ENCODE data around the gene ZSCAN12. TPM values are rescaled to one million over a fixed set of nuclear protein-coding genes. Genes with fewer than 3 reads are reported as not detected.

ZSCAN12 gene
- total and polyA plus RNA-seq, 2 experiments from 2014 or later: 2.0 to 7.3 TPM

- no peak for TF ChIP-seq CTCF (conservative IDR thresholded peaks at IDR 0.05; ENCODE audit: low read depth in 2 of 2)
- TF ChIP-seq REST (IDR thresholded peaks at IDR 0.05; ENCODE audit: unreplicated experiment): no peak
- TF ChIP-seq POLR2AphosphoS5 (IDR thresholded peaks at IDR 0.05; ENCODE audit: low read depth): no peak
- TF ChIP-seq ZNF331 (CRISPR knock-in tag; IDR thresholded peaks at IDR 0.05; ENCODE audit: low read depth): no peak
- TF ChIP-seq CREB1 (CRISPR knock-in tag; IDR thresholded peaks at IDR 0.05; ENCODE audit: low read depth): no peak
- no peak for TF ChIP-seq JUNB (IDR thresholded peaks at IDR 0.05; ENCODE audit: unreplicated experiment)
- no peak for TF ChIP-seq ETS1 (IDR thresholded peaks at IDR 0.05)
- TF ChIP-seq EZH2phosphoT487 (IDR thresholded peaks at IDR 0.05; ENCODE audit: unreplicated experiment): no peak
Measured at GRCh38 chr6:28340310-28341095, 59.0 kb downstream of the ZSCAN12 start (continued).

- Histone ChIP-seq H3K4me3 (peak overlapping the region; percentile 73), H4K20me1 (replicated peaks; ENCODE audit: insufficient read depth) (no peaks in the 10 kb centered on the region), H3K27ac (ENCODE audit: low read depth) (no peak overlapping the region), H3F3A (replicated peaks; ENCODE audit: low read depth) (peaks cover 3% of the 10 kb centered on the region; the same call in 1 of the 2 replicates), H3K27me3 (ENCODE audit: insufficient read depth) (no peaks in the 10 kb centered on the region), H2AFZ (no peak overlapping the region), H3K9me2 (ENCODE audit: insufficient read depth) (no peaks in the 10 kb centered on the region), H3K4me1 (ENCODE audit: insufficient read depth) (peaks cover 9% of the 10 kb centered on the region), H3K79me2 (replicated peaks; ENCODE audit: insufficient read depth) (0 out of 2 replicates have a peak, but pooled peaks cover 4% of the 10 kb centered on the region), H3K36me3 (ENCODE audit: insufficient read depth) (no peaks in the 10 kb centered on the region), H3K4me2 (peak overlapping the region; percentile 83)
- Mint-ChIP-seq H3K4me1 (peaks cover 9% of the 10 kb centered on the region), H3K4me3 (no peak overlapping the region), H3K27me3 (ENCODE audit: insufficient read depth, low read depth, poor library complexity) (no peaks in the 10 kb centered on the region), H3K27ac (no peak overlapping the region), H3K9me3 (no peaks in the 10 kb centered on the region), H3K36me3 (ENCODE audit: low read depth) (no peaks in the 10 kb centered on the region; the same call in 2 of the 3 replicates)
- no peak for ATAC-seq
- no peak for DNase-seq (ENCODE audit: low spot score)
- no peak for TF ChIP-seq ETS1 (IDR thresholded peaks at IDR 0.05)
- no peak for TF ChIP-seq ZNF462 (CRISPR knock-in tag; IDR thresholded peaks at IDR 0.05)
Measured at GRCh38 chr6:28337121-28337520, 62.4 kb downstream of the ZSCAN12 start.

All from GM23338 (cell line).